Putamen (tissue), 1 donor: Measurements from ENCODE around the gene ACP1.
"Not testable (repeated sequence)": the region's sequence is repeated elsewhere in the genome, so short reads cannot be mapped to it uniquely, and the experiment has no call there.

ENCODE experiments used
- DNase-seq: peaks from one replicate; pipeline ENCODE4 v3.0.0-alpha.2; 2016; ENCODE audit warnings: low spot score

Gene ACP1

DNA sequence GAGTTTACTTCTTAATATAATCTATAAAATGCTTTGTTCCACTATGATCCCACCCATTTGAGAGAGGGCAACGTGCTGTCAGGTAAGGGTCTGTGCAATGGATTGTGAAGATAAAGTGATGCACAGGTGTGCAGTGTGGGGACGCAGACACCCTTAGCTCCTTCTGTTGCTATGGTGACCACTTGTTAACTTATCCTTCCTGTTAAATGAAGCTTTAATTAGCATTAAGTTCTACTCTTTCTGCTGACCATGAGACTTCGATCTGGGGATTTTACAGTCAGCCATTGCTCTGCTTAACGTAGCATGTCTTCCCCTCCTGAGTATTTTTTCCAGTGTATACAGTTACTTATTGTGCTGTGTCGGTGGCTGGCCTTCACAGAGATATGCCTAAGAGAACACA, 46.2 kb downstream of the ACP1 start:
- no peak for DNase-seq

- DNase-seq, result no peak
Observed at GRCh38 chr2:313991-314390, 49.2 kb downstream of the ACP1 start.

- DNase-seq, result no peak
Observed at GRCh38 chr2:314561-315336, 50.0 kb downstream of the ACP1 start.

DNA sequence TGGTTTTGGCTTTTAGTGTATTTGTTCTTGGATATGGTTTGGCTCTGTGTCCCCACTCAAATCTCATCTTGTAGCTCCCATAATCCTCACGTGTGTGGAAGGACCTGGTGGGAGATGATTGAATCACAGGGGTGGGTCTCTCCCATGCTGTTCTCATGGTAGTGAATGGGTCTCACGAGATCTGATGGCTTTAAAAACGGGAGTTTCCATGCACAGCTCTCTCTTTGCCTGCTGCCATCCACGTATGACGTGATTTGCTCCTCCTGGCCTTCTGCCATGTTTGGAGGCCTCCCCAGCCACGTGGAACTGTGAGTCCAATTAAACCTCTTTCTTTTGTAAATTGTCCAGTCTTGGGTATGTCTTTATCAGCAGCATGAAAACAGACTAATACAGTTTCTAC, 51.2 kb downstream of the ACP1 start:
- not testable (repeated sequence) for DNase-seq

GRCh38 chr2:316381-316780, 51.6 kb downstream of the ACP1 start:
- no peak for DNase-seq

DNA sequence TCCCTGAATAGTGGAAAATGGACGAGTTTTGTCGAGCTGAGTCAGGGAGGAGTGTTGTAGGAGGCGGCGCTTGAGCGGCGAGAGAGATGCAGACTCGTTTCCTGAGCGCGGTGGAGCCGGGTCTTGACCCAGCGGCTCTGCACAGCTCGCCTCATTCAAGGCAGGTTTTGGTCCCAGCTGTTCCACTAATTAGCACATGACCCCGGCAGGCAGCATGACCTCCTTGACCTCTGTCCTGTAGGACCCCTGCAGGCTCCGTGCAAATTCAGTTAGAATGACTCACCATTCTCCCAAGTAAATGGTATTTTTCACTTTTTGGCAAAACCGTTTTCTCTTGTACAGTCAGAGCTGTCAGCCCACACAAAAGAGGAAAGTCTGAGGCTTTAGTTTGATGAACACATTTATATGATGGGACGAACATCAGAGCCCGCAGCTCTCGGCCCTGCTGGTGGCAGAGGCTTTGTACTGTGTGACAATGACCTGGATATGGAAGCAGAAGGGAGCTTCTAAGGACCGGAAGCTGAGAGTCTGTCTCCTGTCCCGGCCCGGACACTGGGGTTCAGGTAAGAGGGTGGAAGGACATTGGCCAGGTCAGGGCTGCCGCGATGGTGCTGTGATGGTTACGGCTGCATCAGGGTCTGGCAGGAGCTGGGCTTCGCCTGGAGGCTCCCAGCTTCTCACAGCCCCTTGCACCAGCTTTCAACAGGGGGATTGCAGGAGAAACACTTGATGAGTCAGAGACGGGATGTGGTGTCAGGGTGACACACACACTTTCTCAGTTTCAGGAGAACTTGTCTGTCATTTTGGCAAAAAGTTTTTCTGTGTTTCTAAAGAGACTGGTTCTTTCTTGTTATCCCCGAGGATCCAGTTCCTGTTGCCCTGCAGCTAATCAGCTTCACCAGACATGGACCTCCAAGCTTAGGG, 53.0 kb downstream of the ACP1 start:
- no peak for DNase-seq

- no peak for DNase-seq
Observed at GRCh38 chr2:319059-319600, 54.4 kb downstream of the ACP1 start.

DNA sequence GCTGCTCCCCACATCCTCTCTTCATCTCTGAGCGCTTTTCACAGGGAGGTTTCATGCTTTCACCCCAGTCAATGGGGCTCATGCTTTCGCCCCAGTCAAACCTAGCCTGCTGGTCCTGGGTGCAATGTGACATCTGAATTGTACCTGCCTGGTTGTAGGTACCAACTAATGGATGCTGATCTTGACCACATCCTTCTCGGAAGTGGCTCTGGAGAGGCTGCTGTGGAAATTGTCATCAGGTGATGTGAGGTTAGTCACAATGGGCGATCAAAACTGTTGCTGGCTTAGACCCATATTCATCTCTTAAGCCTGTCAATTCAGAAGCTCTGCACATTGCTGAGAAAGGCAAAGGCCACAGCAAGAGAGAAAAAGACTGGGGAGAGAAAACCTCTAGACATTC, 55.8 kb downstream of the ACP1 start:
- DNase-seq, result no peak

DNA sequence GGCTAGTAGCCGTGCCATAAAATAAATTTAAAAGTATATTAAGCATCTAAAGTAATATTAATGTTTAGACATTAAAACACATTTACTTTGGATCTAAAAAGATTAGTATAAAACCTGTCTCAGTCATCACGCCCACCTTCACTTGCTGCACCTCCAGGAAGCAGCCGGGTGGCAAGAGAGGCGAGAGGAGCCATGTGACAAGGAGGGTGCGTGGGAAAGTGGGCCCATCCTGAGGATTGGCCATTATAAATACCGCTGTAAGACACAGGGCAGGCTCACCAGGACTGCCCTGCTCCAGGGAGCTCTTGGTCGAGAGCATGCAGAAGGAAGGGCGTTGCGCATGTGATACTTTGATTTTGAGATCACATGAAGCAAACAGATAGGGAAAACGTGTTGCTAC, 57.6 kb downstream of the ACP1 start:
- peak; percentile 45 for DNase-seq

DNA sequence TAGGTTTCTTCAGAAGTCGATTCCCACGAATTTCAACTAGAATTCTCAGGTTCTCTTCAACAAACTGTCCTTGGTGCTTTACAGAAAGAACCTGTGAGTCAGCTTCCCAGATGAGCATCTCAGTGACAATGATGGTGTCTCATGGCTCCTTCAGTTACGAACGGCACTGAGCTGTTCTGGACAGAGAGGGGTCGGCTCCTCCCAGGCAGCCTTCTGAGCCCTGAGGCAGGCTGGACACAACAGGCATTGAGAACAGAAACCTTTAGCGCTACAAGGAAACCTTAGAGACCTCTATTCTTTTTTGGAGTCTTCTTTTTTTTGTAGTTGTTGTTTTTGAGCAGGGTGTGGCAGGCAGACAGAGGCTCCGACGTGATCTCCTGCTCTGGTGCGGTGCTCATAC, 58.3 kb downstream of the ACP1 start:
- DNase-seq, result no peak
